SW 1271 (cell line): ENCODE results near the gene NEURL1.

Experiments used
- DNase-seq, 2 experiments: peaks; one replicate each; lab custom pipeline; 2025; lab: John Stamatoyannopoulos, UW

Gene NEURL1

GRCh38 chr10:103564116-103564501, 70.6 kb downstream of the NEURL1 start:
- DNase-seq, result no peak

GRCh38 chr10:103564776-103565520, 71.4 kb downstream of the NEURL1 start:
- DNase-seq, result no peak

GRCh38 chr10:103566536-103566935, 73.0 kb downstream of the NEURL1 start:
- DNase-seq, result no peak

- DNase-seq, result no peak
Observed at GRCh38 chr10:103568505-103568904, 75.0 kb downstream of the NEURL1 start.

- DNase-seq, result no peak
Observed at GRCh38 chr10:103569896-103570295, 76.4 kb downstream of the NEURL1 start.

- DNase-seq, result no peak
Observed at GRCh38 chr10:103570844-103571655, 77.5 kb downstream of the NEURL1 start.

- no peak for DNase-seq
Observed at GRCh38 chr10:103571656-103571975, 78.1 kb downstream of the NEURL1 start.

GRCh38 chr10:103572347-103573204, 79.1 kb downstream of the NEURL1 start:
- DNase-seq, result no peak

GRCh38 chr10:103573205-103573487, 79.6 kb downstream of the NEURL1 start:
- DNase-seq, result no peak

GRCh38 chr10:103574097-103575061, 80.9 kb downstream of the NEURL1 start:
- DNase-seq, result no peak

- DNase-seq, result no peak
Observed at GRCh38 chr10:103575416-103576075, 82.0 kb downstream of the NEURL1 start.

- DNase-seq, result no peak
Observed at GRCh38 chr10:103576076-103576471, 82.6 kb downstream of the NEURL1 start.

GRCh38 chr10:103576862-103577261, 83.4 kb downstream of the NEURL1 start:
- no peak for DNase-seq

GRCh38 chr10:103578782-103579382, 85.4 kb downstream of the NEURL1 start:
- no peak for DNase-seq

GRCh38 chr10:103580011-103580410, 86.5 kb downstream of the NEURL1 start:
- no peak for DNase-seq

GRCh38 chr10:103580430-103580829, 86.9 kb downstream of the NEURL1 start:
- no peak for DNase-seq

- no peak for DNase-seq
Observed at GRCh38 chr10:103581499-103581898, 88.0 kb downstream of the NEURL1 start.

GRCh38 chr10:103582331-103583123, 89.0 kb downstream of the NEURL1 start:
- DNase-seq, result no peak

- no peak for DNase-seq
Observed at GRCh38 chr10:103583871-103584215, 90.3 kb downstream of the NEURL1 start.
